ENCODE measurements around the gene TCF15.

TCF15 gene

DNA sequence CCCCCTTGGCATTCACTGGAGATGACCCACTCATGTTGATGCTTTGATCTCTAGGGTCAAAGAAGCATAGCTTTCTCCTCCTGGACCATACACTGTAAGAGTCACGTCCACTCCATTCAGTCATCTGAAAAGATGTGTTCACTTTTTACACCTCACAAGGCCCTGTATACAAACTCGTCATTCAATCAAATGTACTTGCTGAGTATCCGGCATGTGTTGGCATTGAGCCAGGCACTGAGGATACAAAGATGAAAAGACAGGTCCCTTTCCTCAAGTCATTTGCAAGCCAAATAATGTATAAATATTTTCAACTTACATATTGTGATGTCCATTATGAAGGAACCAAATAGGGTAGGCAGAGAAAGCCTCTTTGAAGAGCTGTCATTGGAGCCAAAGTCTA lies 34.0 kb downstream of the TCF15 start:
- DNase-seq = no peak

DNA sequence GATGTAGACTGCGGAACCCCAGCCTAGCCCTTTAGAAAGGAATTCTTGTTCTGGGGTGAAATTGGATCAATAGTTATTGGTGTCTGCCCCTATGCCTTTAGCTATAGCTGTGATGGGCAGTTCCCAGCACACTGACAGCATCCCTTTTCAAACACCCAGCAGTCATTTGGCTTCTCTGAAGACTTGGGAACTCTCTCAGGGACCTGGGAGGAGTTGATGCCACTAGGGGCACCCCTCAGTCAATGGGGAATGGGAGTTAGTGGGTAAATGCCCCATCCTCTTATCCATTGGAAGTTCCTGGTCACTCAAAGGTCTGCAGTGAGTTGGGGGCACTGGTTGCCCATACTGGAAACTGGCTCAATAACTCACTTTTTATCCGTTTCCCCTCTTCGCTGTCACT lies 34.9 kb downstream of the TCF15 start:
- no peak for DNase-seq

DNA sequence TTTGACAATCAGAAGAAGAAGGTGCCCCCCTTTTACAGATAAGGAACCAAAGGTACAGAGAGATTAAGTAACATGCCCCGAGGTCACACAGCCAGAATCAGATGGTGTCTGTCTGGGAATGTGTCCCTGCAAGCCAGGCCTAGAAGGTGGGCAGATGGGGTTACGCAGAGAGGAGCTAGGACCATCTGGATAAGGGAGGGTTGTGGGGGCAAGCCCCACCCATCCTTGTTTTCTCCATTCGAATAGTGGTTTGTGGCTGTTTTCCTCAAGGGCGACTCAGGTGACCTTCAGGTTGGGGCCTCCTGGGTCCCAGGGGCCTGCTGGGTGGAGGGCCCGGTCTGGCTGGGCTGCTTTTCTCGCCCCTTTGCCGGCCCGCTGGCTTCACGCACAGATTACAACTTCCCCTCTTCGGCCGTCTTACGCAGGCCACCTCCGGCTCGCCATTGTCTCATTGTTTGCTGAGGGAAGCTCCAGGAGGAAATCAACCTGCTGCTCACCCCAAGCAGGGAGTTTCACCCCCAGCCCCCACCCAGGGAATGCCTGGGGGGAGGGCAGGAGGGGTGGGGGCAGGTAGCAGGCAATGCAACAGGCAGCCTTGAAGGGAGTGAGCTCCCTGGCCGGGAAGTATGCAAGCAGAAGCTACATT lies 35.7 kb downstream of the TCF15 start:
- no peak for DNase-seq

DNA sequence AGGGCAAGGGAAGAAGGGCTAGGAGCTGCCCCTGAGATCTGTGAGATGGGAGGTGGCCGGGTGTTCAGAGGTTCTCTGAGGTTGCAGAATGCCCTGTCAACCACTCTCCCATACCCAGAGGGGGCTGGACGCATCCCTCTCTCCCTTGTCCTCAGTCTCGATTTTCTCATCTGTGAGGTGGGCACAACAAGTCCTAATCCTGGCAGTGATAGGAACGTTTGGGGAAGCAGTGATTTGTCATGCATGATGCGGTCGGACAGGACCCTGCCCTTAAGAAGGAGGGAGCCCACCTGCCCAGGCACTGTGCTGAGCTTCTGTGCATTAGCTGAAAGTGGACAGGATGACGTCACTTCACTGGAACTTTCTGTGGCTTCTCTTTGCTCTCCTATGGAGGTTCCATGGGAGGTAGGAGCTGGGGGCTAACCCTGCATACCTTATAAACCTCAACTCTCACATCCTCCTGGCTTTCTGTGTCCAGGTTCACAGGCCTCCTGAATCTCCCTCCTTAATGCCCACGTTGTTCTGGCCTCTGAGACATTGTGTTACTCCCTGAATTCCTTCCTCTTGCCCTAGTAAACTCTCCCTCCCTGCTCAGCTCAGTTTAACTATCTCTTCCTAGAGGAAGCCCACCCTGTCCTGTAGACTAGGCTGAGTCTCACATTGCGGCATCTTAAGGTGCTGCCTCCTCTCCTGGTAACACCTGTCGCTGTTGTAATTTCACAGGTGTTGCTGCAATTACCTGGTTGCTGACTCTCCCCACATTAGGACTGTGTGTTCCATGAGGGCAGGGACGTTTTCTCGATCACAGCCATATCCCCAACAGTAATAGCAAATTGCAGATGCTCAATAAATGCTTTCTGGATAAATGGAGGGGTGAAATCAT lies 36.5 kb downstream of the TCF15 start:
- DNase-seq = no peak

DNA sequence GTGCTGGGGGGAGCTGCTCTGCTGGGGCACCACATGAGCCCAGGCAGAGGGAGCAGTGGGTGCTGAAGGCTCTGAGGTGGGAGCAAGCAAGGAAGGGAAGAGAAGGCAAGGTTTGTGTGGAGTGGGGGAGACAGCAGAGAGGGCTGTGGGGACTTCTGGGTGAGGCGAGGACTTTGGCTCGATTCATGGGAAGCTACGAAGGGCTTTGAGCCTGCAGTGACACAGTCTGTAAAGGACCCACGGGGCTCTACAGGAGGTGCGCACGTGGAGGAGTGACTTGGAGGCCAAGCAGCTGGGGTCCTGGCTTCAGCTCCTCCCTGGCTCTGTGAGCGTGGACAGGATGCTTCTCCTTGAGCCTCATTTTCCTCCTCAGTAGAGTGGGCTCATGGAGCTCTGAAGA lies 37.4 kb downstream of the TCF15 start:
- no peak for DNase-seq

DNA sequence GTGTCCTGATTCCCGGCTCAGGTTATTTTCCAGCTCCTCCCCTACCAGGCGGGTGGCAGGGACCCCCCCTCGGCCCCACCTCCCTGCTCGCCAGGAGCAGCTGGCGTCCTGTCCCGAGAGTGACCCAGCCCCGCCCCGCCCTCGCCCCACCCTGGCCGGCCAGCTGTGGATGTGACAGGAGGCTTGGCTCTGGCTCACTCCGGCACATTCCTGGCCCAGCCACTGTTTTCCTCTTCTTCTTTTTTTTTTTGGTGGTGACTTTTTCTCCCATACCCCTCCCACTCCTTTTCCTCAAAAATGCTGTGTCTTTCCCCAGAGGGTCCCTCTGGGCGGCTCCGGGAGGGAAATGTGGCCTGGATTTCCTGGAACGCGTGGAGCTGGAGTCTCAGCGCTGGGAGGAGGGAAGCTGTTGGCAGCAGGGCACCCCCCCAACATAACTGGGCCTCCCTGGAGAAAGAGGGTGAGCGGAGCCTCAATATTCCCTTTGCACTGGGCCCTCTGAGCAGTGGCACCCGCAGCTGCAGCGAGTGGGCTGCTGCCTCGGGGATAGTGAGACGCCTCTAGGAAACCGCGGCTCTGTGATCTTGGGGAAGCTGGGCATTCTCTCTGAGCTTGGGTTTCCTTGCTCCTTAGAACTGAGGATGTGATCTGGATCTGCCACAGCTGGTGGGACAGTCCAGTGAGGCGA lies 38.2 kb downstream of the TCF15 start:
- no peak for DNase-seq

DNA sequence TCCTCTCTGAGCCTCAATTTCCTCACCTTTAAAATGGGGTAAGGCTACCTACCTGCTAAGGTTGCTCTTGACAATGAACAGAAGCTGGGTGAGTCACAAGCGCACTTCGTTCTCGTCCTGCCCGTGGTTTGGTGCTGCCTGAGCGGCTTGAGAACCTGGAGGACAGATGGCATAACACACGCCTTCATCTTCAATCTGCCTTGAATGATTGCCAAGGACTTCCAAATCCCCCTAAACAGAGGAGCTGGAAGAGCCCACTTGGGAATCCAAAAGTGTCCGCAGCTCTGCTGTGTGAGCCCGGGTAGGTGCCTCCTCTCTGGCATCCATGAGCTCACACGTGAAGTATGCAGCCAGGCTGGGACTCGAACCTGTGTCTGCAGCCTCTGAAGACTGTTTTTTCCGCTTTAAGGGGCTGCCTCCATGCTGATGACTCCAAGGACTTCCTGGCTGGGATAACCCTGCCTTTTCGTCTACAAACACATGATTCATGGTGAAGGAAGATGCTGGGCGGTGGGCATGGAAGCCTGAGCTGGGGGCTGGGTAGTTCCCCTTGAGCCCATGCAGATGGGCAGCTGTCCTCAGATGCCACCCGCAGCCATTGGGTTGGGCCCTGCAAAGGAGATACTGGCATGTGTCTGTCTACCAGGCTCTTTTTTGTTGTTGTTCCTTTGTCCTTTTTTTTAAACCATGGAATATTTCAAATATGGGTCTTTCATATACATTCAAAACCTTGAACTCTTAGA lies 41.3 kb downstream of the TCF15 start:
- DNase-seq = no peak

DNA sequence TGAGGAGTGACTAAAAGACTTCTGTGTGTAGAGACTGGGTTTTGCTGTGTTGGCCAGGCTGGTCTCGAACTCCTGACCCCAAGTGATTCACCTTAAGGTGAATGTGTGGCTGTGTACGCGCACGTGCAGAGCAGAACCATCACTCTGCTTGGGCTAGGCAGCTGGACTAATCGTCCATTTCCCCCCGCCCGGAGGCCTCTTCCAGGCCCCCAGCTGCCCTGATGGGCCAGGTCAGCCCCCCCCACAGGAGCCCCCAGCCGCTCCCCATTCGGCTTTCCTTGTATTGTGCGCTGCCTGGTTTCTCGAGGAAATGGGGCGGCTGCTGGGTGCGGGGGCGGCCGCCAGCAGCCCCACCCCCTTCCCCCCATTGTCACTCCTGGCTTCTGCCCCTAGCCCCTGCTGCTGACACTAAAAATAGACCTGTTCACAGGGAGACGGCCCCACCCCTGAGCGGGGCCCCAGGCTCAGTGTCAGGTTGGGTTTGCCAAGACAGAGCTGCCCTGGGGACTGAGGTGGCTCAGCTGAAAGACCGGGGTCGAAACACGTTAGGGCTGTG lies 41.9 kb downstream of the TCF15 start:
- DNase-seq = no peak

DNA sequence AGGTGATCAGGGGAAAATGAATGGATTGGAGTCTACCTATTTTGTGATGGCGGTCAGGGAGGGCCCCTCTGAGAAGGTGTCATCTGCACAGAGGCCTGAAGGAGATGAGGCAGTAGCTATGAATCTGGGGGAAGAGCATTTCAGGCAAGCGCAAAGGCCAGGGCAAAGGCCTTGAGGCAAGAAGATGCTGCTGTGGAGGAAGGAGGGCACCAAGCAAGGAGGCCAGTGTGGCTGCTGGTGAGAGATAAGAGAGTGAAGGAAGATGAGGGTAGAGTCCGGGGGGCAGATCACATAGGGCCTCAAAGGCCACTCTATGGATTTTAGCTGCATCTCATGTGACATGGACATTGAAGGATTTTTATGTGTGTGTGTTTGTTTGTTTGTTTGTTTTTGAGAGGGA lies 45.9 kb downstream of the TCF15 start:
- no peak for DNase-seq

DNA sequence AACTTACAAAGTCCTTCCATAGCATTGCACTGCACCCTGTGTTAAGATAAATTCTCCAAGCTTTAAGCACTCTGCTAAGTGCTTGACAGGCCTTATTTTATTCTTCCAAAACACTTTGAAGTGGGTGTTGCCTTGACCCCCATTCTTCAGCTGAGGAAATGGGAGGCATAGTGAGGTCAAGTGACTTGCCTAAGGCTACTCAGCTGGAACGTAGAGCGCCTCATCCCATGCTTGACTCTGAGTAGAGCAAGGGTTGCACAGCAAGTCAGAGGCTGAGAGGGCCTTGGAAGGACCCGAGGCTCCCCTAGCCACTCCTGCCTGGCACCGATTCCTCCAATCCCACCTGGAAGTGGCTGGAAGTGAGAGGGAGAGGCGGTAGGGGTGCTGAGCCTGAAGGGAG lies 46.9 kb downstream of the TCF15 start:
- no peak for DNase-seq

DNA sequence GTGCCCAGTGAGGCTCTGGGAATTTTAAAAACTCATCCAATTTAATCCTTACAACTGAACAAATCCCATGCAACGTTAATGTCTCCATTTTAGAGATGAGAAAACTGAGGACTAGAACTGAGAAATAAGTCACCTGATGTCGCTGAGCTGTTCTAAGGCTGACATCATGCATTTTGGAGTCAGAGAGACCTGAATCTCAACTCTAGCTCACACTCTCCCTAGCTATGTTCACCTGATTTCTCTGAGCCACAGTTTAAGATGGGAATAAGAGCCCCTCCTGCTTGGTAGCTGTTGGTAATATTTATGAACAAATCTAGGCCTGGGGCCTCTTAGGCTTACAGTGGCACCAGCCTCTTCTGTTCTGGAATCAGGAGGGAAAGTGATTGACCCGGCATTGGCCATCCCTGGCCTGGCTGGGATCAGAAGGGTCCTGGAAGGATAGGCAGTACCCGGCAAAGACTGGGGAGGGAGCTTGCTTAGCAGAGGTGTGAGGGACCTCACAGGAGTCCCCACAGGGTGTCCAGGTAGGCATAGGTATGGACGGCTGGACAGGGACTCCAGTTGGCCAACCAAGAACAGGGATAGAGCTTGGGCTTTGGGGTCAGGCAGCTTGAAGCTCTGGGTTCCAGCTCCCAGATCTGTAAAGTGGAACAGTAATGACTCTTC lies 47.7 kb downstream of the TCF15 start:
- no peak for DNase-seq

DNA sequence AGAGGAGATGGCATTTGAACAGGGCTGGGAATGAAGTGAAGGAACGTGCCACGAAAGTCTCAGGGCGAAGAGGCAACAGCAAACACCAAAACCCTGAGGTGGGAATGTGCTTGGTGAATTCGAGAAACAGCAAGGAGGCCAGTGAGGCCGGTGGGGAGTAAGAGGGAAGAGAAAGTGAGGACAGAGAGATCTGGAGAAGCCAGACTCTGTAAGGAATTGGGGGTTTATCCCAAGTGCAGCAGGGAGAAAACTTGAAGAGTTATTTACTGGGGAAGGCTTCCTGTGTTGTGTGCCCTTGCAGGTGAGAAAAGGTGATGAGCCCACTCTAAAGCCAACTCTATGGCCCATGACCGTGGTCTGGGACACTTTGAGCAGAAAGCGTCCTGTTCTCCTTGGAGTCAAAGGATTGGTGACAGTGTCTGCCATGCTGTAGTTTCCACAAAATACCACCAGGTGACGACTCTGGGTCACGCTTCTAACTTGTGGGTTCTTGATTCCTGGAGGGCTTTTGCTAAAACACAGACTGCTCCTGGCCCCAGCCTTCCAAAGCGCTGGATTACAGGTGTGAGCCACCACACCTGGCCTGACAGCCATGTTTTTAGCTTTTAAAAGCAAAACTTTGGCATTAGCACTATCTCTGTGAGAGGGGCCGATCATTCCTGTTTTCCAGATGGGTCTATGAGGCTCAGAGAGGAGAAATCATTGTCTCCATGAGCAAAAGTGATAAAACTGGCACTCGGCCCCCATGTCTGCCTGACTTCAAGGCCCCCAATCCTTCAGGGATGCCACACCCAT lies 48.5 kb downstream of the TCF15 start:
- DNase-seq = peak; percentile 73

DNA sequence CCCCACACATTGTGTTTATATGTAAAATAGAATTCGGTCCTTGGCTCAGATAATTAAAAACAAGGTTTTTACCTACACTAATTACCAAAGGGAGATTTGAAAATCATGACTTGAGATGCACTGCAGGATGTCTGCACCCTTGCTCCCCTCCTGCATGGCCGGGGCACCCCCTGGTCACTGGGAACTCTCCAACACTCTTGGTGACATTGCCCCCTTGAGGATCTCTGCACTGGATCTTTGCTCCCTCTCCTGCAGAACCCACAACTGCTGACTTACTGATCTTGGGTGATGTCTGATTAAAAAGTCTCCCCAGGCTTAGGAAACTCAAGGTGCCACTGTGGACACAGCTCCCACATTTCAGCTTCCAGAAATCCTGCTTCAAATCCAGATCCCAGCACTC lies 49.4 kb downstream of the TCF15 start:
- no peak for DNase-seq

DNA sequence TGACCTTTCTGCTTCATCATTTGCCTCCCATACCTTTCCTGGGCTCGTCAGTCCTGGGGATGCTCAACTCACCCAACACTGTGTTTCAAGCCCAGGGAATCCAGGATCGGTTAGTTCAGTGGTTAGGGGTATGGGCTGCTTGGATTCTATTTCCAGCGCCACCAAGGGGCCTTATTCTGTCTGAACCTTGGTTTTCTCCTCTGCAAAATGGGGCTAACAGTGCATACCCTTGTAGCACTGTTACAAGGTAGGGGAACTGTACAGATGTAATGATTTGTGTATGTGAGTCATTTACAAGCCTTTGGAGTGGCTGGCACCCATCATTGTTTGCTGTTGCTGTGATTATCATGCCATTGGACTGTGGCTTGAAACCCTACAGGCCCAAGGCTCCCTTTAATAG lies 52.0 kb downstream of the TCF15 start:
- no peak for DNase-seq

DNA sequence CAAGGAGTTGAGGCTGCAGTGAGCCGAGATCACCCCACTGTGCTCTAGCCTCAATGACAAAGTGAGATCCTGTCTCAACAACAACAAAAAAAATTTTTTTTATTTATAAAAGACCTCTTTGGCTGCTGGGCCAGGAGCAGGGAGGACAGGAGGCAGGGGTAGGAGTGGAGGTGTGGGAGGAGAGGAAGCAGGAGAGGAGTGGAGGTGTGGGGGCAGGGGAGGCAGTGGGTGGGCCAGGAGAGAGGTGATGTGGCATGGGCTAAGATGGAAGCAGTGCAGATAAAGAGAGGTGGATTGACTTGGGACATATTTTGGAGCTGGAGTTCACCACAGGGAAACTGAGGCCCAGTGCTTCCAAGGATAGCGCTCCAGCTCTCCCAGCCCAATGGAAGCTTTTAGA lies 53.1 kb downstream of the TCF15 start:
- DNase-seq = no peak

DNA sequence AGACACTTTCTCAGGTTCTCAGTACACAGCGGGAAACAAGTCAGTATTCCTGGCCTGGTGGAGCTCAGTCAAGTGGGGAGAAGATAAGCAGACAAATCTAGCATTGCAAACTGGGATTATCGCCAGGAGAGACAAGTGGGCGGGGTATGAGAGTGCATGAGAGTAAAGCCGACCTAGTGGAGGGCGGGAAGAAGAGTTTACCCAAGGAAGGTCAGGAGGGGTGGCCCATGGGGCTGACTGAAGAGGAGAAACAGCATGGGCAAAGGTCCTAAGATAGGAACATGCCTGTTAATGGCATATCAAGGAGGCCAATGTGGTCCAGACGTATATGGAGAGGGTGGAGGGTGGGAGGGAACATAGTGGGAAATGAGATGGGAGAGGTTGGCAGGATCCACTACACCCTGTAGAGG lies 54.1 kb downstream of the TCF15 start:
- no peak for DNase-seq
